GM23338 (cell line): Measurements from ENCODE around the gene R3HDML.

Experiments
- CREB1 ChIP-seq: fragments of 250-450 bp; sonication (Bioruptor Pico); IDR thresholded peaks from 2 replicates; pipeline ENCODE4 v1.5.0; 2020; ENCODE audit warnings: low read depth, mild to moderate bottlenecking, moderate library complexity
- EZH2 ChIP-seq: fragments of 200-600 bp; sonication (generic); IDR thresholded peaks from one replicate; pipeline ENCODE4 v1.8.0; 2017; ENCODE audit warnings: antibody characterized with exemption, mild to moderate bottlenecking, low read depth; ENCODE audit not compliant: unreplicated experiment
- EZH2phosphoT487 ChIP-seq: fragments of 200-600 bp; sonication (generic); IDR thresholded peaks from one replicate; pipeline ENCODE4 v1.8.1; 2018; ENCODE audit warnings: antibody characterized with exemption; ENCODE audit not compliant: unreplicated experiment
- JUNB ChIP-seq: IDR thresholded peaks from one replicate; pipeline ENCODE4 v1.6.1; 2016; ENCODE audit warnings: antibody characterized with exemption; ENCODE audit not compliant: unreplicated experiment
- NANOG ChIP-seq: IDR thresholded peaks from 2 replicates; pipeline ENCODE4 v1.6.1; 2016; ENCODE audit warnings: antibody characterized with exemption, borderline replicate concordance
- POLR2AphosphoS5 ChIP-seq: IDR thresholded peaks from 2 replicates; pipeline ENCODE4 v1.6.1; 2016; ENCODE audit warnings: antibody characterized with exemption, low read depth
- STAT1 ChIP-seq: IDR thresholded peaks from one replicate; pipeline ENCODE4 v1.6.1; 2016; ENCODE audit warnings: antibody characterized with exemption; ENCODE audit not compliant: unreplicated experiment
- ZNF114 ChIP-seq: fragments of 250-450 bp; sonication (Bioruptor Pico); IDR thresholded peaks from 2 replicates; pipeline ENCODE4 v1.5.0; 2020; ENCODE audit warnings: mild to moderate bottlenecking, moderate library complexity
- ZNF331 ChIP-seq: fragments of 250-450 bp; sonication (Bioruptor Pico); IDR thresholded peaks from 2 replicates; pipeline ENCODE4 v1.5.0; 2020; ENCODE audit warnings: low read depth, mild to moderate bottlenecking, moderate library complexity
- TF ChIP-seq, protein P1 (sequence below), 2 experiments: fragments of 200-600 bp in 1 of 2; sonication (generic) in 1 of 2; conservative IDR thresholded peaks; 2 replicates each; pipeline versions ENCODE4 v1.5.1 to v1.6.1; 2016 to 2017; ENCODE audit warnings: antibody characterized with exemption in 2 of 2, low read depth in 2 of 2, mild to moderate bottlenecking in 2 of 2, moderate library complexity in 1 of 2
- TF ChIP-seq, protein P2 (sequence below): IDR thresholded peaks from 2 replicates; pipeline ENCODE4 v1.6.1; 2016; ENCODE audit warnings: antibody characterized with exemption
- TF ChIP-seq, protein P3 (sequence below): IDR thresholded peaks from one replicate; pipeline ENCODE4 v1.6.1; 2018; ENCODE audit warnings: antibody characterized with exemption; ENCODE audit not compliant: unreplicated experiment
- TF ChIP-seq, protein P4 (sequence below): fragments of 250-450 bp; sonication (Bioruptor Pico); IDR thresholded peaks from 2 replicates; pipeline ENCODE4 v1.5.0; 2020; ENCODE audit warnings: mild to moderate bottlenecking, moderate library complexity

DNA sequence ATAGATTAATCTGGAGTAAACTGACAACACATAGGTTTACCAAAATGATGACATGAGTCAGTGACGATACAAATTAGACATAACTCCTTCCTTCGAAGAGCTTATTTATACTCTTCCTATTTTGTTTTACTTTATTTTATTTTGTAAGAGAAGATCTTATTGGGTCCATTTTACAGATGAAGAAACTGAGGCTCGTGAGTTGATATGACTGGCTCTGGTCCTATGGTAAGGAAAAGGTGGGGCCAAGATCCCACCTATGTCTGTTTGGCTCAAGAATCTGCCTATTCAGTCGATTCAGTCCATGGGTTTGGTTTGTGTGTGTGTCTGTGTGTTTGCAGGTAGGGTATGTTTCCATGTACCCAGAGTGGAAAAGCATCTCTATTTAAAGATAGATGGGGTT, 8.4 kb upstream of the R3HDML start:
- TF ChIP-seq EZH2 (no peak), POLR2AphosphoS5 (no peak), STAT1 (no peak), CREB1 (CRISPR knock-in tag) (no peak), EZH2phosphoT487 (no peak), ZNF331 (CRISPR knock-in tag) (no peak), ZNF114 (no peak), JUNB (no peak), NANOG (no peak)
- TF ChIP-seq, protein P1, sequence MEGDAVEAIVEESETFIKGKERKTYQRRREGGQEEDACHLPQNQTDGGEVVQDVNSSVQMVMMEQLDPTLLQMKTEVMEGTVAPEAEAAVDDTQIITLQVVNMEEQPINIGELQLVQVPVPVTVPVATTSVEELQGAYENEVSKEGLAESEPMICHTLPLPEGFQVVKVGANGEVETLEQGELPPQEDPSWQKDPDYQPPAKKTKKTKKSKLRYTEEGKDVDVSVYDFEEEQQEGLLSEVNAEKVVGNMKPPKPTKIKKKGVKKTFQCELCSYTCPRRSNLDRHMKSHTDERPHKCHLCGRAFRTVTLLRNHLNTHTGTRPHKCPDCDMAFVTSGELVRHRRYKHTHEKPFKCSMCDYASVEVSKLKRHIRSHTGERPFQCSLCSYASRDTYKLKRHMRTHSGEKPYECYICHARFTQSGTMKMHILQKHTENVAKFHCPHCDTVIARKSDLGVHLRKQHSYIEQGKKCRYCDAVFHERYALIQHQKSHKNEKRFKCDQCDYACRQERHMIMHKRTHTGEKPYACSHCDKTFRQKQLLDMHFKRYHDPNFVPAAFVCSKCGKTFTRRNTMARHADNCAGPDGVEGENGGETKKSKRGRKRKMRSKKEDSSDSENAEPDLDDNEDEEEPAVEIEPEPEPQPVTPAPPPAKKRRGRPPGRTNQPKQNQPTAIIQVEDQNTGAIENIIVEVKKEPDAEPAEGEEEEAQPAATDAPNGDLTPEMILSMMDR (conservative IDR thresholded peaks at IDR 0.05; ENCODE audit: low read depth in 2 of 2) = no peak
- TF ChIP-seq, protein P2, sequence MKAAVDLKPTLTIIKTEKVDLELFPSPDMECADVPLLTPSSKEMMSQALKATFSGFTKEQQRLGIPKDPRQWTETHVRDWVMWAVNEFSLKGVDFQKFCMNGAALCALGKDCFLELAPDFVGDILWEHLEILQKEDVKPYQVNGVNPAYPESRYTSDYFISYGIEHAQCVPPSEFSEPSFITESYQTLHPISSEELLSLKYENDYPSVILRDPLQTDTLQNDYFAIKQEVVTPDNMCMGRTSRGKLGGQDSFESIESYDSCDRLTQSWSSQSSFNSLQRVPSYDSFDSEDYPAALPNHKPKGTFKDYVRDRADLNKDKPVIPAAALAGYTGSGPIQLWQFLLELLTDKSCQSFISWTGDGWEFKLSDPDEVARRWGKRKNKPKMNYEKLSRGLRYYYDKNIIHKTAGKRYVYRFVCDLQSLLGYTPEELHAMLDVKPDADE = no peak
- TF ChIP-seq, protein P3, sequence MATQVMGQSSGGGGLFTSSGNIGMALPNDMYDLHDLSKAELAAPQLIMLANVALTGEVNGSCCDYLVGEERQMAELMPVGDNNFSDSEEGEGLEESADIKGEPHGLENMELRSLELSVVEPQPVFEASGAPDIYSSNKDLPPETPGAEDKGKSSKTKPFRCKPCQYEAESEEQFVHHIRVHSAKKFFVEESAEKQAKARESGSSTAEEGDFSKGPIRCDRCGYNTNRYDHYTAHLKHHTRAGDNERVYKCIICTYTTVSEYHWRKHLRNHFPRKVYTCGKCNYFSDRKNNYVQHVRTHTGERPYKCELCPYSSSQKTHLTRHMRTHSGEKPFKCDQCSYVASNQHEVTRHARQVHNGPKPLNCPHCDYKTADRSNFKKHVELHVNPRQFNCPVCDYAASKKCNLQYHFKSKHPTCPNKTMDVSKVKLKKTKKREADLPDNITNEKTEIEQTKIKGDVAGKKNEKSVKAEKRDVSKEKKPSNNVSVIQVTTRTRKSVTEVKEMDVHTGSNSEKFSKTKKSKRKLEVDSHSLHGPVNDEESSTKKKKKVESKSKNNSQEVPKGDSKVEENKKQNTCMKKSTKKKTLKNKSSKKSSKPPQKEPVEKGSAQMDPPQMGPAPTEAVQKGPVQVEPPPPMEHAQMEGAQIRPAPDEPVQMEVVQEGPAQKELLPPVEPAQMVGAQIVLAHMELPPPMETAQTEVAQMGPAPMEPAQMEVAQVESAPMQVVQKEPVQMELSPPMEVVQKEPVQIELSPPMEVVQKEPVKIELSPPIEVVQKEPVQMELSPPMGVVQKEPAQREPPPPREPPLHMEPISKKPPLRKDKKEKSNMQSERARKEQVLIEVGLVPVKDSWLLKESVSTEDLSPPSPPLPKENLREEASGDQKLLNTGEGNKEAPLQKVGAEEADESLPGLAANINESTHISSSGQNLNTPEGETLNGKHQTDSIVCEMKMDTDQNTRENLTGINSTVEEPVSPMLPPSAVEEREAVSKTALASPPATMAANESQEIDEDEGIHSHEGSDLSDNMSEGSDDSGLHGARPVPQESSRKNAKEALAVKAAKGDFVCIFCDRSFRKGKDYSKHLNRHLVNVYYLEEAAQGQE = no peak
- TF ChIP-seq, protein P4, sequence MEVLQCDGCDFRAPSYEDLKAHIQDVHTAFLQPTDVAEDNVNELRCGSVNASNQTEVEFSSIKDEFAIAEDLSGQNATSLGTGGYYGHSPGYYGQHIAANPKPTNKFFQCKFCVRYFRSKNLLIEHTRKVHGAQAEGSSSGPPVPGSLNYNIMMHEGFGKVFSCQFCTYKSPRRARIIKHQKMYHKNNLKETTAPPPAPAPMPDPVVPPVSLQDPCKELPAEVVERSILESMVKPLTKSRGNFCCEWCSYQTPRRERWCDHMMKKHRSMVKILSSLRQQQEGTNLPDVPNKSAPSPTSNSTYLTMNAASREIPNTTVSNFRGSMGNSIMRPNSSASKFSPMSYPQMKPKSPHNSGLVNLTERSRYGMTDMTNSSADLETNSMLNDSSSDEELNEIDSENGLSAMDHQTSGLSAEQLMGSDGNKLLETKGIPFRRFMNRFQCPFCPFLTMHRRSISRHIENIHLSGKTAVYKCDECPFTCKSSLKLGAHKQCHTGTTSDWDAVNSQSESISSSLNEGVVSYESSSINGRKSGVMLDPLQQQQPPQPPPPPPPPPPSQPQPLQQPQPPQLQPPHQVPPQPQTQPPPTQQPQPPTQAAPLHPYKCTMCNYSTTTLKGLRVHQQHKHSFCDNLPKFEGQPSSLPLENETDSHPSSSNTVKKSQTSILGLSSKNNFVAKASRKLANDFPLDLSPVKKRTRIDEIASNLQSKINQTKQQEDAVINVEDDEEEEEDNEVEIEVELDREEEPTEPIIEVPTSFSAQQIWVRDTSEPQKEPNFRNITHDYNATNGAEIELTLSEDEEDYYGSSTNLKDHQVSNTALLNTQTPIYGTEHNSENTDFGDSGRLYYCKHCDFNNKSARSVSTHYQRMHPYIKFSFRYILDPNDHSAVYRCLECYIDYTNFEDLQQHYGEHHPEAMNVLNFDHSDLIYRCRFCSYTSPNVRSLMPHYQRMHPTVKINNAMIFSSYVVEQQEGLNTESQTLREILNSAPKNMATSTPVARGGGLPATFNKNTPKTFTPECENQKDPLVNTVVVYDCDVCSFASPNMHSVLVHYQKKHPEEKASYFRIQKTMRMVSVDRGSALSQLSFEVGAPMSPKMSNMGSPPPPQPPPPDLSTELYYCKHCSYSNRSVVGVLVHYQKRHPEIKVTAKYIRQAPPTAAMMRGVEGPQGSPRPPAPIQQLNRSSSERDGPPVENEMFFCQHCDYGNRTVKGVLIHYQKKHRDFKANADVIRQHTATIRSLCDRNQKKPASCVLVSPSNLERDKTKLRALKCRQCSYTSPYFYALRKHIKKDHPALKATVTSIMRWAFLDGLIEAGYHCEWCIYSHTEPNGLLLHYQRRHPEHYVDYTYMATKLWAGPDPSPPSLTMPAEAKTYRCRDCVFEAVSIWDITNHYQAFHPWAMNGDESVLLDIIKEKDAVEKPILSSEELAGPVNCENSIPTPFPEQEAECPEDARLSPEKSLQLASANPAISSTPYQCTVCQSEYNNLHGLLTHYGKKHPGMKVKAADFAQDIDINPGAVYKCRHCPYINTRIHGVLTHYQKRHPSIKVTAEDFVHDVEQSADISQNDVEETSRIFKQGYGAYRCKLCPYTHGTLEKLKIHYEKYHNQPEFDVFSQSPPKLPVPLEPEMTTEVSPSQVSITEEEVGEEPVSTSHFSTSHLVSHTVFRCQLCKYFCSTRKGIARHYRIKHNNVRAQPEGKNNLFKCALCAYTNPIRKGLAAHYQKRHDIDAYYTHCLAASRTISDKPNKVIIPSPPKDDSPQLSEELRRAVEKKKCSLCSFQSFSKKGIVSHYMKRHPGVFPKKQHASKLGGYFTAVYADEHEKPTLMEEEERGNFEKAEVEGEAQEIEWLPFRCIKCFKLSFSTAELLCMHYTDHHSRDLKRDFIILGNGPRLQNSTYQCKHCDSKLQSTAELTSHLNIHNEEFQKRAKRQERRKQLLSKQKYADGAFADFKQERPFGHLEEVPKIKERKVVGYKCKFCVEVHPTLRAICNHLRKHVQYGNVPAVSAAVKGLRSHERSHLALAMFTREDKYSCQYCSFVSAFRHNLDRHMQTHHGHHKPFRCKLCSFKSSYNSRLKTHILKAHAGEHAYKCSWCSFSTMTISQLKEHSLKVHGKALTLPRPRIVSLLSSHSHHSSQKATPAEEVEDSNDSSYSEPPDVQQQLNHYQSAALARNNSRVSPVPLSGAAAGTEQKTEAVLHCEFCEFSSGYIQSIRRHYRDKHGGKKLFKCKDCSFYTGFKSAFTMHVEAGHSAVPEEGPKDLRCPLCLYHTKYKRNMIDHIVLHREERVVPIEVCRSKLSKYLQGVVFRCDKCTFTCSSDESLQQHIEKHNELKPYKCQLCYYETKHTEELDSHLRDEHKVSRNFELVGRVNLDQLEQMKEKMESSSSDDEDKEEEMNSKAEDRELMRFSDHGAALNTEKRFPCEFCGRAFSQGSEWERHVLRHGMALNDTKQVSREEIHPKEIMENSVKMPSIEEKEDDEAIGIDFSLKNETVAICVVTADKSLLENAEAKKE (CRISPR knock-in tag) = no peak
